Uterus (tissue), 4 donors: ENCODE data around the gene APC2. TPM values are rescaled to one million over a fixed set of nuclear protein-coding genes. Genes with fewer than 3 reads are reported as not detected.

Source experiments
- DNase-seq, 2 donors: peaks; one replicate each; pipeline ENCODE4 v3.0.0-alpha.2; 2019 to 2020
- H3K27ac ChIP-seq, 2 donors: fragments of 200-600 bp; sonication (generic); 1 replicate in 1 of 2; 2 replicates in 1 of 2; pipeline ENCODE4 v1.5.1; 2016 to 2018
- H3K27me3 ChIP-seq, 2 donors: fragments of 200-600 bp; sonication (generic); one replicate each; pipeline ENCODE4 v1.5.1; 2018 to 2019; ENCODE audit warnings: control low read depth in 1 of 2
- H3K36me3 ChIP-seq, 2 donors: fragments of 200-600 bp; sonication (generic); one replicate each; pipeline ENCODE4 v1.5.1; 2019; ENCODE audit warnings: control low read depth in 1 of 2
- H3K4me1 ChIP-seq, 2 donors: fragments of 200-600 bp; sonication (generic); one replicate each; pipeline ENCODE4 v1.5.1; 2018 to 2019; ENCODE audit warnings: control low read depth in 1 of 2
- H3K4me3 ChIP-seq, 2 donors: fragments of 200-600 bp; sonication (generic); 1 replicate in 1 of 2; 2 replicates in 1 of 2; pipeline ENCODE4 v1.5.1; 2018 to 2019; ENCODE audit warnings: mild to moderate bottlenecking in 1 of 2
- H3K9me3 ChIP-seq, 2 donors: fragments of 200-600 bp; sonication (generic); one replicate each; pipeline ENCODE4 v1.5.1; 2019; ENCODE audit warnings: control low read depth in 1 of 2
- POLR2A ChIP-seq, 2 donors: fragments of 450-650 bp; IDR thresholded peaks; one replicate each; pipeline ENCODE4 v1.6.1; 2016; ENCODE audit warnings: antibody characterized with exemption in 2 of 2, mild to moderate bottlenecking in 1 of 2, moderate library complexity in 1 of 2
- intact Hi-C: fragments of 100-400 bp; cut with DNase I; formaldehyde crosslinking; loops from one replicate; pipeline ENCODE4 v1.15.1; 2023; ENCODE audit warnings: low total_unique reads
- total RNA-seq, 4 donors: library from RNA; depleted of rRNA in 3 of 4; stranded (reverse); fragments of >200 nt in 3 of 4; gene quantifications; one replicate each; pipeline versions ENCODE4 v1.1.0 to v1.2.4, GENCODE V29; 2014 to 2023
- TF ChIP-seq, protein P1 (sequence below), 4 experiments: fragments of 200-600 bp in 2 of 4; fragments of 450-650 bp in 2 of 4; sonication (generic) in 2 of 4; IDR thresholded peaks; one replicate each; pipeline ENCODE4 v1.5.1; 2016 to 2019; ENCODE audit warnings: antibody characterized with exemption in 4 of 4, mild to moderate bottlenecking in 2 of 4, moderate library complexity in 1 of 4
- donor health status: DM: yes; HTN: yes; CAD: no.

Gene APC2
- total RNA-seq, 4 donors from 2014 or later, result 0.12 to 3.5 (median 0.77) TPM; not detected in 1

DNA sequence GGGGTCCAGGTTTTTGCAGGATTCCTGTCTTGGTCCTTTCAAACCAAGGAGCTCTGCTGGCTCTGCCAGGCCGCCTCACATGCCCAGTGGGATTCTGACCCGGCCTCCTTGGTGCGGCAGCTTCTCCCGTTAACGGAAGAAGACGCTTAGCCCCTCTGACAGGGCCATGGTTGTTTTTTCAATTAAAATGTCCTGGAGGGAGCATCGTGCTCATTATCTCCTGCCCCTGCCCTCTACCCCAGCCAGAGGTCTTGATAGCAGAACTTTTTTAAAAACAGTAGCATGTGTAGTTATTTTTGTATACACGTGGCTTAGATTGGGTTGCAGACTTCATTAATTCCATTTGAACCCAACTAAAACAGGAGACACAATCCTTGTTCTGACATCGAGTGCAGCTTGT is 23.2 kb upstream of the APC2 start:
- DNase-seq, result no peak
- intact Hi-C loops, result no loop called here
- no peaks in the 10 kb centered on the region for H3K36me3 ChIP-seq

DNA sequence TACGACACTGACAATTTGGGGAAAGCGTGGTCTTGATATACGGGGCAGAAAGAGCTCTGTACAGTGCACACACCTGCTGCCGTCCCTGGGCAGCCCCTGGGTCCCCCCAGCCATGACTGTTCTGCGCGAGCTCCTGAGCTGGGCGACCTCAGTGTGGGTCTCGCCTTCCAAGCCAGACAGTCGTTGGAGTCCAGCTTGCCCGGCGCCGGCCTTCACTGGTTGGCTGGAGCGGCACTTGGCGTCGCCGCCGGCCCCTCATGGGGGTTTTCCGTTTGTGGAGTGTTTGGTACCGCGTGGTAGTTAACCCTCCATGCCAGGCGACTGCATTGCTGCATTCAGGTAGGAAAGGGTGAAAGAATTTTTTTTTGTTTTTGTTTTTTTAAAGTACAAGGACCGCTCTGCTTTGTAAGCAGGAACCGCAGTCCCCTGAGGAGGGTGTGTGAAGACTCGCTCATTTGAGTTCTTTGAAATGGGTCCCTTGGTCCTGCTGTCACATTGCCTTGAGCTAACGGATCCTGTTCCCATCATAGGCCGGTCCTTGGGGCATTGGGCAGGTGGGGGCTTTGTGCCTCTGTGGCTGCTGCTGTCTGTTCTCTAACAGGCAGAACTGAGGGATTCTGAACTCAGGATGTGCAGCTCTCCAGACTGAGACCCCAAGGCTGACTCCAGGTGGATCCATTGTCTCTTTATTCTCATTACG is 22.6 kb upstream of the APC2 start:
- Histone ChIP-seq H3K9me3 (no peaks in the 10 kb centered on the region), H3K27ac (no peak overlapping the region), H3K36me3 (no peaks in the 10 kb centered on the region), H3K4me3 (no peak overlapping the region), H3K27me3 (no peaks in the 10 kb centered on the region), H3K4me1 (peaks cover 0 to 6% of the 10 kb centered on the region in 2 donors)
- intact Hi-C loops, result no loop called here
- no peak for DNase-seq
- TF ChIP-seq, protein P1, sequence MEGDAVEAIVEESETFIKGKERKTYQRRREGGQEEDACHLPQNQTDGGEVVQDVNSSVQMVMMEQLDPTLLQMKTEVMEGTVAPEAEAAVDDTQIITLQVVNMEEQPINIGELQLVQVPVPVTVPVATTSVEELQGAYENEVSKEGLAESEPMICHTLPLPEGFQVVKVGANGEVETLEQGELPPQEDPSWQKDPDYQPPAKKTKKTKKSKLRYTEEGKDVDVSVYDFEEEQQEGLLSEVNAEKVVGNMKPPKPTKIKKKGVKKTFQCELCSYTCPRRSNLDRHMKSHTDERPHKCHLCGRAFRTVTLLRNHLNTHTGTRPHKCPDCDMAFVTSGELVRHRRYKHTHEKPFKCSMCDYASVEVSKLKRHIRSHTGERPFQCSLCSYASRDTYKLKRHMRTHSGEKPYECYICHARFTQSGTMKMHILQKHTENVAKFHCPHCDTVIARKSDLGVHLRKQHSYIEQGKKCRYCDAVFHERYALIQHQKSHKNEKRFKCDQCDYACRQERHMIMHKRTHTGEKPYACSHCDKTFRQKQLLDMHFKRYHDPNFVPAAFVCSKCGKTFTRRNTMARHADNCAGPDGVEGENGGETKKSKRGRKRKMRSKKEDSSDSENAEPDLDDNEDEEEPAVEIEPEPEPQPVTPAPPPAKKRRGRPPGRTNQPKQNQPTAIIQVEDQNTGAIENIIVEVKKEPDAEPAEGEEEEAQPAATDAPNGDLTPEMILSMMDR (IDR thresholded peaks at IDR 0.05), result no peak
- TF ChIP-seq POLR2A (IDR thresholded peaks at IDR 0.05), result no peak

More for the DNA sequence above, 23.2 kb upstream of the APC2 start:
- H3K27me3 ChIP-seq, result no peaks in the 10 kb centered on the region
- peaks cover 0 to 6% of the 10 kb centered on the region in 2 donors for H3K4me1 ChIP-seq
- TF ChIP-seq, protein P1 (IDR thresholded peaks at IDR 0.05), result no peak
- TF ChIP-seq POLR2A (IDR thresholded peaks at IDR 0.05), result no peak
- no peak overlapping the region for H3K27ac ChIP-seq
- H3K9me3 ChIP-seq, result no peaks in the 10 kb centered on the region
- H3K4me3 ChIP-seq, result no peak overlapping the region

DNA sequence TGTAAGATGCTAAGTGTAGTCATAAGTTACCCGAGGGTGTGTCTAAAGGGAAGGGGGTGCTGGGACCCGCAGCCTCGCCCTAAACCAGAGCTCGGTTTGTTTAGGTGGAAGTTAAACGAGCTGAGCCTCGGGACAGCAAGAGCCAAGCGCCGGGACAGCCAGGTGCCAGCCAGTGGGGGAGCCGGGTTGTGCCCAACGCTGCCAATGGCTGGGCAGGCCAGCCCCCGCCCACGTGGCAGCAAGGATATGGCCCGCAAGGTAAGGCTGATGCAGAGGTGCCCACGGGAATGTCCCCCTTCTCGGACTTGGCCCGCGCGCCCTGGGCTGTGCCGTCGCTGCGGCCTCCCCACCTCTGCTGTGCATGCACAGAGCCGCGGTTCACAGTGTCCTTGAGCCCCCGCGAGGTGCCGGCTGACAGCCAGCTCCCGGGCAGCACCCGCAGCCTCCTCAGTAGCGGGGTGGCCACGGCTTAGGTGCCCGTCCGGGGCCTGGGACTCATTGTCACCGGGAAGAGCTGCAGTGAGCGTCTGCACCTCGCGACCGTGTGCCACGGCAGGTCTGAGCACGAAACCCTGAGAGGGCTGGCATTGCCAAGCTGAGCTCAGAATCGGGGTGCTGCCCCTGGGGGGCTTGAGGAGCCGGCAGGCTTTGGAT is 21.1 kb upstream of the APC2 start:
- Histone ChIP-seq H3K4me1 (no peaks in the 10 kb centered on the region), H3K9me3 (no peaks in the 10 kb centered on the region), H3K36me3 (no peaks in the 10 kb centered on the region), H3K27ac (no peak overlapping the region), H3K27me3 (no peaks in the 10 kb centered on the region), H3K4me3 (no peak overlapping the region)
- TF ChIP-seq, protein P1 (IDR thresholded peaks at IDR 0.05), result no peak
- TF ChIP-seq POLR2A (IDR thresholded peaks at IDR 0.05), result no peak
- DNase-seq, result no peak
- intact Hi-C loops, result no loop called here

GRCh38 chr19:1429750-1430149 is 20.2 kb upstream of the APC2 start:
- Histone ChIP-seq H3K36me3 (no peaks in the 10 kb centered on the region), H3K4me3 (no peak overlapping the region), H3K27ac (no peak overlapping the region), H3K9me3 (no peaks in the 10 kb centered on the region), H3K4me1 (no peaks in the 10 kb centered on the region), H3K27me3 (no peaks in the 10 kb centered on the region)
- TF ChIP-seq, protein P1 (IDR thresholded peaks at IDR 0.05), result no peak
- TF ChIP-seq POLR2A (IDR thresholded peaks at IDR 0.05), result no peak
- peak in 1 of 2 donors; percentile 13 for DNase-seq
- intact Hi-C loops, result no loop called here

DNA sequence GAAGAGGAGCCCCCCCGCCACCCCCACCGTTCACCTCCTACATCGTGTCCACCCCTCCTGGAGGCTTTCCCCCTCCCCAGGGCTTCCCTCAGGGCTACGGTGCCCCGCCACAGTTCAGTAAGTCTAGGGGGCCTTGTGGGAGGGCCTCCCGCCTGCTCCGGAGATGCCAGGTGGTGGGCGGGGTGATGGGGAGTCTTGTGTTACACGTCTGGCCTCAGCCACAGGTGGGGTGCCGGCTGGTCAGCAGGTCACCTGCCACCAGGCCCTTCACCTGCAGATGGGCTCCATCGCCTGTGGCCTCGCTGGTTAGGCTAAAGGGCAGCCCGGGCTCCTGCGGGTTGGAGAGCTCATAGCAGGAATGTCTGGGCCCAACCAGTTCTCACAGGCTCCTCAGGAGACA is 19.7 kb upstream of the APC2 start:
- no peaks in the 10 kb centered on the region for H3K4me1 ChIP-seq
- intact Hi-C loops, result no loop called here
- DNase-seq, result no peak
- H3K27ac ChIP-seq, result no peak overlapping the region
- H3K36me3 ChIP-seq, result no peaks in the 10 kb centered on the region
- TF ChIP-seq, protein P1 (IDR thresholded peaks at IDR 0.05), result no peak
- TF ChIP-seq POLR2A (IDR thresholded peaks at IDR 0.05), result no peak
- H3K9me3 ChIP-seq, result no peaks in the 10 kb centered on the region
- no peaks in the 10 kb centered on the region for H3K27me3 ChIP-seq
- H3K4me3 ChIP-seq, result no peak overlapping the region
